PC-3 (cell line): ENCODE measurements around the gene ACP3.

Source experiments
- EZH2 ChIP-seq: fragments of 300-600 bp; sonication (generic); IDR thresholded peaks from one replicate; pipeline ENCODE4 v1.6.1; 2017; ENCODE audit warnings: antibody characterized with exemption, mild to moderate bottlenecking, low read length; ENCODE audit not compliant: unreplicated experiment
- EZH2phosphoT487 ChIP-seq: fragments of 300-600 bp; sonication (generic); IDR thresholded peaks from 2 replicates; pipeline ENCODE4 v1.6.1; 2018; ENCODE audit warnings: mild to moderate bottlenecking, antibody characterized with exemption, low read length, borderline replicate concordance
- TF ChIP-seq, protein P1 (sequence below): fragments of 300-600 bp; sonication (generic); conservative IDR thresholded peaks from 2 replicates; pipeline ENCODE4 v1.5.1; 2017; ENCODE audit warnings: antibody characterized with exemption, low read depth, mild to moderate bottlenecking, low read length

DNA sequence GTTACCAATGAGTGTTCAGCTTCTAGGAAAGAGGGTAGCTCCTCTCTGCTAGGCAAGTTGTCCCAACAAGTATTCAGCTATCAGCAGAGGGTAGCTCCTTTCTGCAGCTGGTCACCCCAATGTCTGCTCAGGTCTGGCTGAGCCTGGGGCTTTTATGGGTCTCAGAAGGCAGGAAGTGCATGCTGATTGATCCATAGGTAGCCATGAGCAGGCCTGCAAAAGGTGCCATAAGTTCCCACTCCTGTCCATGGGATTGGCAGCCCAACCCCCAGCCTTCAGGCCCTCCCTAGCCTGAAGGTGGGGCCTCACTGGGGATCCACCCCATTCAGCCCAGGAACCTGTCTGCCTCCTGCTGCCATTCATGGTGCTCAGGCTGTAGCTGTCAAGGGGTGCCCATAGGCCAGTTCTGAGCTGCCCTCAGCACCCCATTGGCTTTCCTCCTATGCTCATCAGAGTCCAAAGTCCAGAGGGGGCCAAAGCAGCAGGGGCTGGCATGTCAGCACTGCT is 65.5 kb downstream of the ACP3 start:
- TF ChIP-seq, protein P1, sequence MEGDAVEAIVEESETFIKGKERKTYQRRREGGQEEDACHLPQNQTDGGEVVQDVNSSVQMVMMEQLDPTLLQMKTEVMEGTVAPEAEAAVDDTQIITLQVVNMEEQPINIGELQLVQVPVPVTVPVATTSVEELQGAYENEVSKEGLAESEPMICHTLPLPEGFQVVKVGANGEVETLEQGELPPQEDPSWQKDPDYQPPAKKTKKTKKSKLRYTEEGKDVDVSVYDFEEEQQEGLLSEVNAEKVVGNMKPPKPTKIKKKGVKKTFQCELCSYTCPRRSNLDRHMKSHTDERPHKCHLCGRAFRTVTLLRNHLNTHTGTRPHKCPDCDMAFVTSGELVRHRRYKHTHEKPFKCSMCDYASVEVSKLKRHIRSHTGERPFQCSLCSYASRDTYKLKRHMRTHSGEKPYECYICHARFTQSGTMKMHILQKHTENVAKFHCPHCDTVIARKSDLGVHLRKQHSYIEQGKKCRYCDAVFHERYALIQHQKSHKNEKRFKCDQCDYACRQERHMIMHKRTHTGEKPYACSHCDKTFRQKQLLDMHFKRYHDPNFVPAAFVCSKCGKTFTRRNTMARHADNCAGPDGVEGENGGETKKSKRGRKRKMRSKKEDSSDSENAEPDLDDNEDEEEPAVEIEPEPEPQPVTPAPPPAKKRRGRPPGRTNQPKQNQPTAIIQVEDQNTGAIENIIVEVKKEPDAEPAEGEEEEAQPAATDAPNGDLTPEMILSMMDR, result no peak
- TF ChIP-seq EZH2 (no peak), EZH2phosphoT487 (no peak)
